ENCODE results near the gene HYCC2.
A peak's percentile ranks its signal among the peaks of the same experiment; 100 is the strongest.

The HYCC2 gene

DNA sequence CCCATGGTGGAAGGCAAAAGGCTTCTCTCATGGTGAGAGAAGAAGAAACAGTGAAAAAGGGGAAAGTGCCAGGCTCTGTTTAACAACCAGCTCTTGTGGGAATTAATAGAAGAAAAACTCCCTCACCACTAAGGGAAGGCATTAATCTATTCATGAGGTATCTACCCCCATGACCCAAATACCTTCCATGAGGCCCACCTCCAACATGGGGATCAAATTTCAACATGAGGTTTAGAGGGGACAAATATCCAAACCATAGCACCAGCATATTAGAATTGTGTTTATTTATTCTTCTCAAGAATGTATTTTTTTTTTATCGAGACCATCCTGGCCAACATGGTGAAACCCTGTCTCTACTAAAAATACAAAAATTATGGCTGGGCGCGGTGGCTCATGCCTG lies 39.6 kb upstream of the HYCC2 start:
- H3K9ac ChIP-seq (ENCODE audit: low read depth in 1 of 2, low read length in 2 of 2) = no peak overlapping the region
- H3K27ac ChIP-seq (ENCODE audit: low read depth, low read length) = no peak overlapping the region
- peaks cover 4 to 5% of the 10 kb centered on the region in 2 donors for H3K4me1 ChIP-seq (ENCODE audit: control insufficient read depth in 1 of 2, insufficient read depth in 2 of 2, low read length in 2 of 2)
- no peaks in the 10 kb centered on the region for H3K9me3 ChIP-seq (ENCODE audit: control insufficient read depth in 1 of 2, low read length in 2 of 2)
- no peak overlapping the region for H3K4me3 ChIP-seq (ENCODE audit: low read depth in 1 of 2, low read length in 2 of 2)
- no peaks in the 10 kb centered on the region for H3K36me3 ChIP-seq (ENCODE audit: control insufficient read depth in 1 of 2, insufficient read depth in 2 of 2, low read length in 2 of 2)
- no peaks in the 10 kb centered on the region for H3K27me3 ChIP-seq (ENCODE audit: control insufficient read depth in 1 of 2, insufficient read depth in 2 of 2, low read length in 2 of 2)

GRCh38 chr2:201110615-201111014 lies 39.1 kb upstream of the HYCC2 start:
- Histone ChIP-seq H3K27ac (ENCODE audit: low read depth, low read length) (no peak overlapping the region), H3K9ac (ENCODE audit: low read depth in 1 of 2, low read length in 2 of 2) (no peak overlapping the region), H3K4me3 (ENCODE audit: low read depth in 1 of 2, low read length in 2 of 2) (no peak overlapping the region), H3K9me3 (ENCODE audit: control insufficient read depth in 1 of 2, low read length in 2 of 2) (no peaks in the 10 kb centered on the region), H3K27me3 (ENCODE audit: control insufficient read depth in 1 of 2, insufficient read depth in 2 of 2, low read length in 2 of 2) (no peaks in the 10 kb centered on the region), H3K4me1 (ENCODE audit: control insufficient read depth in 1 of 2, insufficient read depth in 2 of 2, low read length in 2 of 2) (peaks cover 4 to 5% of the 10 kb centered on the region in 2 donors), H3K36me3 (ENCODE audit: control insufficient read depth in 1 of 2, insufficient read depth in 2 of 2, low read length in 2 of 2) (no peaks in the 10 kb centered on the region)

DNA sequence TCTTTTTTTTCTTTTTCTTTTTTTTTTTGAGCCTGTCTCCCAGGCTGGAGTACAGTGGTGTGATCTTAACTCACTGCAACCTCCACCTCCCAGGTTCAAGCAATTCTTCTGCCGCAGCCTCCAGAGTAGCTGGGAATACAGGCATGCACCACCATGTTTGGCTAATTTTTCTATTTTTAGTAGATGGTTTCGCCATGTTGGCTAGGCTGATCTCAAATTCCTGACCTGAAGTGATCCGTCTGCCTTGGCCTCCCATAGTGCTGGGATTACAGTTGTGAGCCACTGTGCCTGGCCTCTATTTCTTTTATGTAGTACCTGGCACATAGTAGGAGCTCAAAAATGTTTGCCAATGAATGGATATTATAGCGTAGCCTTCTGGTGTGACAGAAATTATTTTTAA lies 37.7 kb upstream of the HYCC2 start:
- H3K4me1 ChIP-seq (ENCODE audit: control insufficient read depth in 1 of 2, insufficient read depth in 2 of 2, low read length in 2 of 2) = peaks cover 0 to 6% of the 10 kb centered on the region in 2 donors
- H3K9ac ChIP-seq (ENCODE audit: low read depth in 1 of 2, low read length in 2 of 2) = no peak overlapping the region
- no peak overlapping the region for H3K4me3 ChIP-seq (ENCODE audit: low read depth in 1 of 2, low read length in 2 of 2)
- no peak overlapping the region for H3K27ac ChIP-seq (ENCODE audit: low read depth, low read length)
- H3K36me3 ChIP-seq (ENCODE audit: control insufficient read depth in 1 of 2, insufficient read depth in 2 of 2, low read length in 2 of 2) = no peaks in the 10 kb centered on the region
- no peaks in the 10 kb centered on the region for H3K9me3 ChIP-seq (ENCODE audit: control insufficient read depth in 1 of 2, low read length in 2 of 2)
- H3K27me3 ChIP-seq (ENCODE audit: control insufficient read depth in 1 of 2, insufficient read depth in 2 of 2, low read length in 2 of 2) = no peaks in the 10 kb centered on the region

DNA sequence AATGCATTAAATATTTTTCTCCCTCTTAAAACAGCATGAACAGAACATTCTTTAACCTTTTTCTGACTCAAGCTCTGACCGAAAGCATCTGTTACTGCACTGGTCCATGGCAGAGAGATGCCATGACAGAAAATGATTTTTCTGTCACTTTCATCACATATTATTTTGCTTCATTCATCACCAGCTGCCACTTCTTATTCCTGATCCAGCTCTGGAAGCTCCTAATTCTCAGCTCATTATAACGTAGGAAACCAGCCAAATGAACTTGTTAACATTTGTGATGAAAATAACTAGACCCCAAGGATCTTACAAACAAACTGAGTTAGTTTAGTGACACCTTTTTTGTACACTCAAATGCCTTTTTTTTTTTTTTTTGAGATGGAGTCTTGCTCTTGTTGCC lies 36.9 kb upstream of the HYCC2 start:
- no peak overlapping the region for H3K9ac ChIP-seq (ENCODE audit: low read depth in 1 of 2, low read length in 2 of 2)
- H3K4me3 ChIP-seq (ENCODE audit: low read depth in 1 of 2, low read length in 2 of 2) = no peak overlapping the region
- H3K36me3 ChIP-seq (ENCODE audit: control insufficient read depth in 1 of 2, insufficient read depth in 2 of 2, low read length in 2 of 2) = no peaks in the 10 kb centered on the region
- no peak overlapping the region for H3K27ac ChIP-seq (ENCODE audit: low read depth, low read length)
- H3K27me3 ChIP-seq (ENCODE audit: control insufficient read depth in 1 of 2, insufficient read depth in 2 of 2, low read length in 2 of 2) = no peaks in the 10 kb centered on the region
- no peaks in the 10 kb centered on the region for H3K9me3 ChIP-seq (ENCODE audit: control insufficient read depth in 1 of 2, low read length in 2 of 2)
- peaks cover 0 to 6% of the 10 kb centered on the region in 2 donors for H3K4me1 ChIP-seq (ENCODE audit: control insufficient read depth in 1 of 2, insufficient read depth in 2 of 2, low read length in 2 of 2)

DNA sequence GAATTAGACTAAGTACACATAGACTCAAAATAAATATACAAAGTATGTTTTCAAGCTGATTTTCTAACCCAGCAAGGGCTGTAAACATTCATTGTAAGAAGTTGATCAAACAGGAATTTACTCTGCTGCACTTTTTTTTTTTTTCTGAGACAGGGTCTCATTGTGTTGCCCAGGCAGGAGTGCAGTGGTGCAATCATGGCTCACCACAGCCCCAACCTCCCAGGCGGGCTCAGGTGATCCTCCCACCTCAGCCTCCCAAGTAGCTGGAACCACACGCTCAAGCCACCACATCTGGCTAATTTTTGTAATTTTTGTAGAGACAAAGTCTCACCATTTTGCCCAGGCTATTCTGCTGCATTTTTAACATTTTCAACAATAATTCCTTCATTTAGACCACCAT lies 36.2 kb upstream of the HYCC2 start:
- H3K27ac ChIP-seq (ENCODE audit: low read depth, low read length) = no peak overlapping the region
- no peak overlapping the region for H3K4me3 ChIP-seq (ENCODE audit: low read depth in 1 of 2, low read length in 2 of 2)
- H3K9ac ChIP-seq (ENCODE audit: low read depth in 1 of 2, low read length in 2 of 2) = no peak overlapping the region
- no peaks in the 10 kb centered on the region for H3K27me3 ChIP-seq (ENCODE audit: control insufficient read depth in 1 of 2, insufficient read depth in 2 of 2, low read length in 2 of 2)
- H3K9me3 ChIP-seq (ENCODE audit: control insufficient read depth in 1 of 2, low read length in 2 of 2) = no peaks in the 10 kb centered on the region
- H3K36me3 ChIP-seq (ENCODE audit: control insufficient read depth in 1 of 2, insufficient read depth in 2 of 2, low read length in 2 of 2) = no peaks in the 10 kb centered on the region
- H3K4me1 ChIP-seq (ENCODE audit: control insufficient read depth in 1 of 2, insufficient read depth in 2 of 2, low read length in 2 of 2) = peaks cover 0 to 7% of the 10 kb centered on the region in 2 donors

GRCh38 chr2:201105759-201106158 lies 34.3 kb upstream of the HYCC2 start:
- Histone ChIP-seq H3K36me3 (ENCODE audit: control insufficient read depth in 1 of 2, insufficient read depth in 2 of 2, low read length in 2 of 2) (no peaks in the 10 kb centered on the region), H3K9ac (ENCODE audit: low read depth in 1 of 2, low read length in 2 of 2) (no peak overlapping the region), H3K9me3 (ENCODE audit: control insufficient read depth in 1 of 2, low read length in 2 of 2) (no peaks in the 10 kb centered on the region), H3K27me3 (ENCODE audit: control insufficient read depth in 1 of 2, insufficient read depth in 2 of 2, low read length in 2 of 2) (no peaks in the 10 kb centered on the region), H3K4me1 (ENCODE audit: control insufficient read depth in 1 of 2, insufficient read depth in 2 of 2, low read length in 2 of 2) (peaks cover 0 to 9% of the 10 kb centered on the region in 2 donors), H3K4me3 (ENCODE audit: low read depth in 1 of 2, low read length in 2 of 2) (no peak overlapping the region), H3K27ac (ENCODE audit: low read depth, low read length) (no peak overlapping the region)

DNA sequence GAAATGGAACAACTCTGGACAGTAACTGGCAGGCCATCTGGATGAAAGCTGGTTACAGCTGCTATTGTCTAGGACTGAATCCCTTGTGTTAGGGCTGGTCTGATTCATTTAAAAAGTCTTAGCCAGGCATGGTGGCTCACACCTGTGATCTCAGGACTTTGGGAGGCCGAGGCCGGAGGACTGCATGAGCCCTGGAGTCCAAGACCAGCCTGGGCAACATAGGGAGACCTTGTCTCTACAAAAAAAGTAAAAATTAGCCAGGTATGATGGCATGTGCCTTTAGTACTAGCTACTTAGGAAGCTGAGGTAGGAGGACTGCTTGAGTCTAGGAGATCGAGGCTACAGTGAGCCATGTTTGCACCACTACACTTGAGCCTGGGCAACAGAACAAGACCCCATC lies 29.0 kb upstream of the HYCC2 start:
- H3K36me3 ChIP-seq (ENCODE audit: control insufficient read depth in 1 of 2, insufficient read depth in 2 of 2, low read length in 2 of 2) = no peaks in the 10 kb centered on the region
- H3K27me3 ChIP-seq (ENCODE audit: control insufficient read depth in 1 of 2, insufficient read depth in 2 of 2, low read length in 2 of 2) = no peaks in the 10 kb centered on the region
- no peak overlapping the region for H3K27ac ChIP-seq (ENCODE audit: low read depth, low read length)
- H3K4me1 ChIP-seq (ENCODE audit: control insufficient read depth in 1 of 2, insufficient read depth in 2 of 2, low read length in 2 of 2) = peaks cover 0 to 9% of the 10 kb centered on the region in 2 donors
- H3K9me3 ChIP-seq (ENCODE audit: control insufficient read depth in 1 of 2, low read length in 2 of 2) = no peaks in the 10 kb centered on the region
- no peak overlapping the region for H3K4me3 ChIP-seq (ENCODE audit: low read depth in 1 of 2, low read length in 2 of 2)
- H3K9ac ChIP-seq (ENCODE audit: low read depth in 1 of 2, low read length in 2 of 2) = no peak overlapping the region

DNA sequence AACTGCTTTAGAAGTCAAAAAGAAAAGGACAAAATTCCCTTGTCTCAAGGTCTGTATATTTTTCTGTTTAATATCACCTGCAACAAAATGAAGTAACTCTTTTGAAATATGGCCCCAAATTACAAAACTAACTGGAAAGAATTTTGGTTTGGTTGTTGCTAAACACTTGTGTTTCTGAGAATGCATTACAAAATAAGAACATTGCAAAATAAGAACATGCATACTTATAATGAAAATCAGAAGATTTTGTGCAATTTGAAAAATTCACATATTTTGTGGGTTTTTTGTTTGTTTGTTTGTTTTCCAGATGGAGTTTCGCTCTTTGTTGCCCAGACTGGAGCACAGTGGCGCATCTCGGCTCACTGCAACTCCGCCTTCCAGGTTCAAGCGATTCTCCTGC lies 22.1 kb upstream of the HYCC2 start:
- H3K9me3 ChIP-seq (ENCODE audit: control insufficient read depth in 1 of 2, low read length in 2 of 2) = no peaks in the 10 kb centered on the region
- no peaks in the 10 kb centered on the region for H3K27me3 ChIP-seq (ENCODE audit: control insufficient read depth in 1 of 2, insufficient read depth in 2 of 2, low read length in 2 of 2)
- no peak overlapping the region for H3K4me3 ChIP-seq (ENCODE audit: low read depth in 1 of 2, low read length in 2 of 2)
- H3K36me3 ChIP-seq (ENCODE audit: control insufficient read depth in 1 of 2, insufficient read depth in 2 of 2, low read length in 2 of 2) = no peaks in the 10 kb centered on the region
- H3K27ac ChIP-seq (ENCODE audit: low read depth, low read length) = no peak overlapping the region
- no peak overlapping the region for H3K9ac ChIP-seq (ENCODE audit: low read depth in 1 of 2, low read length in 2 of 2)
- H3K4me1 ChIP-seq (ENCODE audit: control insufficient read depth in 1 of 2, insufficient read depth in 2 of 2, low read length in 2 of 2) = no peaks in the 10 kb centered on the region

DNA sequence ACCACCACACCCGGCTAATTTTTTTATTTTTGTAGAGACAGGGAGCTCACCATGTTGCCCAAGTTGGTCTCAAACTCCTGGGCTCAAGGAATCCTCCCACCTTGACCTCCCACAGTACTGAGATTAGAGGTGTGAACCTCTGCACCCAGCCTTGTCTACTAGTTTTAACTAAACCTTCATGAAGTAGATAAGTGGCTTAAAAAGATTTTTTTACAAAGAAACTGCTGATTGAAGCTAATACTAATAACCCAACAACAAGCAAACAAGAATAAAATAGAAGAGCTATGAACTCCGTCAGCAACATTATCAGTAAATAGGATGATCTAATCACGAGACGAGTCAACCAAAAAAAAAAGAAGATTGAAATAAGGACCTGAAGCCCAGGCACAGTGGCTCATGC lies 19.1 kb upstream of the HYCC2 start:
- Histone ChIP-seq H3K4me1 (ENCODE audit: control insufficient read depth in 1 of 2, insufficient read depth in 2 of 2, low read length in 2 of 2) (no peaks in the 10 kb centered on the region), H3K27ac (ENCODE audit: low read depth, low read length) (peak overlapping the region; percentile 10), H3K4me3 (ENCODE audit: low read depth in 1 of 2, low read length in 2 of 2) (no peak overlapping the region), H3K36me3 (ENCODE audit: control insufficient read depth in 1 of 2, insufficient read depth in 2 of 2, low read length in 2 of 2) (peaks cover 0 to 7% of the 10 kb centered on the region in 2 donors), H3K9me3 (ENCODE audit: control insufficient read depth in 1 of 2, low read length in 2 of 2) (no peaks in the 10 kb centered on the region), H3K9ac (ENCODE audit: low read depth in 1 of 2, low read length in 2 of 2) (no peak overlapping the region), H3K27me3 (ENCODE audit: control insufficient read depth in 1 of 2, insufficient read depth in 2 of 2, low read length in 2 of 2) (no peaks in the 10 kb centered on the region)

GRCh38 chr2:201084863-201085262 lies 13.4 kb upstream of the HYCC2 start:
- H3K27me3 ChIP-seq (ENCODE audit: control insufficient read depth in 1 of 2, insufficient read depth in 2 of 2, low read length in 2 of 2) = no peaks in the 10 kb centered on the region
- H3K9me3 ChIP-seq (ENCODE audit: control insufficient read depth in 1 of 2, low read length in 2 of 2) = no peaks in the 10 kb centered on the region
- no peak overlapping the region for H3K4me3 ChIP-seq (ENCODE audit: low read depth in 1 of 2, low read length in 2 of 2)
- H3K27ac ChIP-seq (ENCODE audit: low read depth, low read length) = no peak overlapping the region
- peaks cover 0 to 2% of the 10 kb centered on the region in 2 donors for H3K4me1 ChIP-seq (ENCODE audit: control insufficient read depth in 1 of 2, insufficient read depth in 2 of 2, low read length in 2 of 2)
- H3K9ac ChIP-seq (ENCODE audit: low read depth in 1 of 2, low read length in 2 of 2) = no peak overlapping the region
- H3K36me3 ChIP-seq (ENCODE audit: control insufficient read depth in 1 of 2, insufficient read depth in 2 of 2, low read length in 2 of 2) = peaks cover 0 to 38% of the 10 kb centered on the region in 2 donors

- Histone ChIP-seq H3K36me3 (ENCODE audit: control insufficient read depth in 1 of 2, insufficient read depth in 2 of 2, low read length in 2 of 2) (peaks cover 0 to 8% of the 10 kb centered on the region in 2 donors), H3K4me3 (ENCODE audit: low read depth in 1 of 2, low read length in 2 of 2) (no peak overlapping the region), H3K27me3 (ENCODE audit: control insufficient read depth in 1 of 2, insufficient read depth in 2 of 2, low read length in 2 of 2) (no peaks in the 10 kb centered on the region), H3K9ac (ENCODE audit: low read depth in 1 of 2, low read length in 2 of 2) (no peak overlapping the region), H3K9me3 (ENCODE audit: control insufficient read depth in 1 of 2, low read length in 2 of 2) (no peaks in the 10 kb centered on the region), H3K27ac (ENCODE audit: low read depth, low read length) (no peak overlapping the region), H3K4me1 (ENCODE audit: control insufficient read depth in 1 of 2, insufficient read depth in 2 of 2, low read length in 2 of 2) (peaks cover 12 to 15% of the 10 kb centered on the region in 2 donors)
Observed at GRCh38 chr2:201074996-201075395, 3.5 kb upstream of the HYCC2 start.
